Heart left ventricle (tissue), 16 donors: ENCODE data around the gene IAH1. TPM values are rescaled to one million over a fixed set of nuclear protein-coding genes. Genes with fewer than 3 reads are reported as not detected.

Source experiments
- ATAC-seq, 4 donors: fragments of 200-7000 bp; cut with Tn5 transposase; one replicate each; pipeline ENCODE4 v1.9.1; 2020 to 2022; ENCODE audit warnings: moderate library complexity in 4 of 4, mild to moderate bottlenecking in 3 of 4, moderate number of reproducible peaks in 1 of 4
- DNase-seq, 5 donors: peaks; one replicate each; pipeline ENCODE4 v3.0.0-alpha.2; 2020
- H3K27ac ChIP-seq, 12 donors: fragments of 200-600 bp; sonication (generic) in 4 of 12; one replicate each; pipeline versions ENCODE4 v1.5.0 to v1.8.0; 2016 to 2022; ENCODE audit warnings: mild to moderate bottlenecking in 2 of 12
- H3K27me3 ChIP-seq, 9 donors: fragments of 200-600 bp; sonication (generic) in 2 of 9; one replicate each; pipeline versions ENCODE4 v1.5.1 to v1.8.0; 2016 to 2022; ENCODE audit warnings: mild to moderate bottlenecking in 3 of 9
- H3K36me3 ChIP-seq, 9 donors: fragments of 200-600 bp; sonication (generic) in 2 of 9; one replicate each; pipeline versions ENCODE4 v1.5.0 to v1.8.0; 2018 to 2022; ENCODE audit warnings: mild to moderate bottlenecking in 2 of 9
- H3K4me1 ChIP-seq, 12 donors: fragments of 200-600 bp; sonication (generic) in 4 of 12; one replicate each; pipeline versions ENCODE4 v1.5.0 to v1.8.0; 2016 to 2022; ENCODE audit warnings: mild to moderate bottlenecking in 3 of 12
- H3K4me3 ChIP-seq, 12 donors: fragments of 200-600 bp; sonication (generic) in 4 of 12; one replicate each; pipeline versions ENCODE4 v1.5.0 to v1.8.0; 2017 to 2022; ENCODE audit warnings: mild to moderate bottlenecking in 9 of 12, moderate library complexity in 4 of 12
- H3K9me3 ChIP-seq, 12 donors: fragments of 200-600 bp; sonication (generic) in 4 of 12; one replicate each; pipeline versions ENCODE4 v1.5.0 to v1.8.0; 2016 to 2022; ENCODE audit warnings: mild to moderate bottlenecking in 1 of 12
- POLR2A ChIP-seq, 2 donors: fragments of 450-650 bp; IDR thresholded peaks; one replicate each; pipeline ENCODE4 v1.6.1; 2017; ENCODE audit warnings: antibody characterized with exemption in 2 of 2, mild to moderate bottlenecking in 2 of 2, moderate library complexity in 2 of 2
- WGBS, 4 donors: extraction: QIAGEN DNeasy Blood & Tissue Kit in 2 of 4; methylation state at CpG; one replicate each; pipeline versions ENCODE4 v1.1.5 to v1.1.7; 2013 to 2018; 5-methylcytosine and 5-hydroxymethylcytosine counted together
- intact Hi-C, 10 donors: fragments of 100-400 bp; cut with DNase I; formaldehyde crosslinking; loops; one replicate each; pipeline versions ENCODE4 v1.11.1 to v1.14.2; 2022
- polyA plus RNA-seq, 2 donors: library from polyadenylated mRNA; stranded (reverse); fragments of 200-250 nt; gene quantifications; one replicate each; pipeline ENCODE4 v1.2.3, GENCODE V29; 2013
- total RNA-seq, 9 donors: library from RNA; depleted of rRNA in 2 of 9; stranded (reverse); fragments of >200 nt in 2 of 9; fragmentation: NEBNext Ultra II Directional in 3 of 9; extraction: Animal tissue kit (Norgen Biotek cat#: 25700) in 3 of 9; gene quantifications; one replicate each; pipeline versions ENCODE4 v1.1.0 to v1.2.4, GENCODE V29; 2016 to 2023
- TF ChIP-seq, protein P1 (sequence below), 12 donors: fragments of 200-600 bp; sonication (generic) in 4 of 12; IDR thresholded peaks; one replicate each; pipeline versions ENCODE4 v1.5.0 to v1.8.0; 2018 to 2022; ENCODE audit warnings: antibody characterized with exemption in 12 of 12, mild to moderate bottlenecking in 5 of 12
- donor health status: ischemic (EF 13 %, LVEDD 7.1; RV severe dilation, severe dysfunction).
- donor health status: healthy with polysubstance abuse.
- donor health status: DM: no; HTN: yes; CAD: no.
- donor health status: DM: no; HTN: no; CAD: no.
- donor health status: ischemic (EF 25% LVEDD 6.9; RV normal size, moderate dysfunction).
- donor health status: ischemic (EF 25% LVEDD 5.7; RV mildly dilated, moderate dysfunction).
- donor health status: healthy.
- donor health status: DM: yes; HTN: yes; CAD: no.
- donor health status: ischemic (EF 35%, LVEDD 5.7; RV mildly dilated, moderate dysfunction).
- donor health status: nonischemic (EF 11% LVEDD 7.7; RV severe dilation, severe dysfunction).
- donor health status: DM: yes; HTN: yes; CAD: no.
- donor health status: PGD.
- donor health status: ischemic (EF 29% LVEDD 5.4; RV normal size, mild dysfunction).
- donor health status: nonischemic (EF 23%, LVEDD 6.1; RV moderate dilation, normal function).

The IAH1 gene
- total and polyA plus RNA-seq, 11 donors = 51.6 to 124 (median 78.0) TPM

DNA sequence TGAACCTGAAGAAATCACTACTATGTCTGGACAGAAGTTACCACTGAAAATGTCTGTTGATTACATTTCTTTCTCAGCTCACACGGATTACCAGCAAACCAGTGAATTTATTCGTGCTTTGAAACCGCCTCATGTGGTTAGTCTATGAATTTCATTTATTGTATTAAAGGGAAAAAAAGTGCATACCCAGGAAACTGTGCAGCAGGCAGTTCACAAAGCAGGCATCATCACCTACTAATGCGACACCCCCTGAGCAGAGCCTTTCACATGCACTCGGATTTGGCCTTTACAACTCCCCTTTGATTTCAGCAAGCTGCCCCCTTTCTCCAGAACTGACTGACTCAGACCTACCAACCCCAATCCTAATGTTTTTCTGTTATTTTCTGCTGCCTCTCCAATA is 30.8 kb upstream of the IAH1 start:
- H3K9me3 ChIP-seq = no peaks in the 10 kb centered on the region
- no peaks in the 10 kb centered on the region for H3K4me1 ChIP-seq
- no peak overlapping the region for H3K27ac ChIP-seq
- no peaks in the 10 kb centered on the region for H3K27me3 ChIP-seq
- no peak overlapping the region for H3K4me3 ChIP-seq
- WGBS, 4 donors = 89 to 96% (median 90%) methylated on average over 5 of the region's 5 CpGs
- peaks cover 0 to 98% (median 95%) of the 10 kb centered on the region in 9 donors for H3K36me3 ChIP-seq
- intact Hi-C loops = no loop called here
- ATAC-seq (no peak), DNase-seq (no peak)
- no peak for TF ChIP-seq POLR2A (IDR thresholded peaks at IDR 0.05)
- TF ChIP-seq, protein P1, sequence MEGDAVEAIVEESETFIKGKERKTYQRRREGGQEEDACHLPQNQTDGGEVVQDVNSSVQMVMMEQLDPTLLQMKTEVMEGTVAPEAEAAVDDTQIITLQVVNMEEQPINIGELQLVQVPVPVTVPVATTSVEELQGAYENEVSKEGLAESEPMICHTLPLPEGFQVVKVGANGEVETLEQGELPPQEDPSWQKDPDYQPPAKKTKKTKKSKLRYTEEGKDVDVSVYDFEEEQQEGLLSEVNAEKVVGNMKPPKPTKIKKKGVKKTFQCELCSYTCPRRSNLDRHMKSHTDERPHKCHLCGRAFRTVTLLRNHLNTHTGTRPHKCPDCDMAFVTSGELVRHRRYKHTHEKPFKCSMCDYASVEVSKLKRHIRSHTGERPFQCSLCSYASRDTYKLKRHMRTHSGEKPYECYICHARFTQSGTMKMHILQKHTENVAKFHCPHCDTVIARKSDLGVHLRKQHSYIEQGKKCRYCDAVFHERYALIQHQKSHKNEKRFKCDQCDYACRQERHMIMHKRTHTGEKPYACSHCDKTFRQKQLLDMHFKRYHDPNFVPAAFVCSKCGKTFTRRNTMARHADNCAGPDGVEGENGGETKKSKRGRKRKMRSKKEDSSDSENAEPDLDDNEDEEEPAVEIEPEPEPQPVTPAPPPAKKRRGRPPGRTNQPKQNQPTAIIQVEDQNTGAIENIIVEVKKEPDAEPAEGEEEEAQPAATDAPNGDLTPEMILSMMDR (IDR thresholded peaks at IDR 0.05) = no peak

GRCh38 chr2:9445089-9445488 is 29.3 kb upstream of the IAH1 start:
- peaks cover 0 to 98% (median 95%) of the 10 kb centered on the region in 9 donors for H3K36me3 ChIP-seq
- no peak for DNase-seq
- H3K27ac ChIP-seq = no peak overlapping the region
- no peaks in the 10 kb centered on the region for H3K4me1 ChIP-seq
- ATAC-seq = no peak
- H3K9me3 ChIP-seq = no peaks in the 10 kb centered on the region
- WGBS, 4 donors = 81 to 95% (median 90%) methylated on average over 7 of the region's 7 CpGs
- no peak for TF ChIP-seq POLR2A (IDR thresholded peaks at IDR 0.05)
- TF ChIP-seq, protein P1 (IDR thresholded peaks at IDR 0.05) = no peak
- H3K4me3 ChIP-seq = no peak overlapping the region
- no peaks in the 10 kb centered on the region for H3K27me3 ChIP-seq
- intact Hi-C loops = no loop called here

DNA sequence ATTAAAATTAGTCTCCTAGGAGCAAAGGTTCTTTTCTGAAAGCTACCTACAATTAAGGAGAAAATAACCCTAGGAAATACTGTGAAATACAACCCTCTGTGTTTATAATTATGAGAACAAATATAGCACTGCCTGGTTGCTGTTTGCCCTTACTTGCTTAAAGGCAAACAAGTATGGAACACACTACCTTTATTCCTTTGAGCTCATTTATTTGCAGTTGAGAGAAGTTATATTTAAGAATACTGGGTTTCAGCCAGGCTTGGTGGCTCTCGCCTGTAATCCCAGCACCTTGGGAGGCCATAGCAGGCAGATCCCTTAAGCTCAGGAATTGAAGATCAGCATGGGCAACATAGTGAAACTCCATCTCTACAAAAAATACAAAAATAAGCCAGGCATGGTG is 23.1 kb upstream of the IAH1 start:
- Histone ChIP-seq H3K9me3 (no peaks in the 10 kb centered on the region), H3K4me1 (no peaks in the 10 kb centered on the region), H3K36me3 (peaks cover 0 to 92% (median 86%) of the 10 kb centered on the region in 9 donors), H3K27ac (no peak overlapping the region), H3K27me3 (no peaks in the 10 kb centered on the region), H3K4me3 (no peak overlapping the region)
- intact Hi-C loops = no loop called here
- DNase-seq (no peak), ATAC-seq (no peak)
- 94 to 100% (median 98%) methylated on average over 1 of the region's 1 CpG for WGBS, 4 donors
- no peak for TF ChIP-seq POLR2A (IDR thresholded peaks at IDR 0.05)
- TF ChIP-seq, protein P1 (IDR thresholded peaks at IDR 0.05) = no peak

- Histone ChIP-seq H3K4me3 (no peak overlapping the region), H3K4me1 (peaks cover 0 to 7% (median 0%) of the 10 kb centered on the region in 12 donors), H3K27ac (no peak overlapping the region), H3K9me3 (no peaks in the 10 kb centered on the region), H3K27me3 (no peaks in the 10 kb centered on the region), H3K36me3 (peaks cover 0 to 96% (median 67%) of the 10 kb centered on the region in 9 donors)
- DNase-seq (no peak), ATAC-seq (no peak)
- intact Hi-C loops = no loop called here
- 92 to 99% (median 95%) methylated on average over 3 of the region's 3 CpGs for WGBS, 4 donors
- no peak for TF ChIP-seq POLR2A (IDR thresholded peaks at IDR 0.05)
- TF ChIP-seq, protein P1 (IDR thresholded peaks at IDR 0.05) = no peak
These were observed 13.8 kb upstream of the IAH1 start for GRCh38 chr2:9460441-9461017.
